NCI-H524 (cell line): ENCODE measurements around the gene CTDSP1.

ENCODE experiments used
- DNase-seq, 2 experiments: peaks; one replicate each; lab custom pipeline; 2025; lab: John Stamatoyannopoulos, UW

The CTDSP1 gene

GRCh38 chr2:218425531-218425930, 25.9 kb downstream of the CTDSP1 start:
- DNase-seq, result no peak

GRCh38 chr2:218427741-218428140, 28.1 kb downstream of the CTDSP1 start:
- DNase-seq, result no peak

- no peak for DNase-seq
Observed at GRCh38 chr2:218428846-218429558, 29.3 kb downstream of the CTDSP1 start.

- DNase-seq, result no peak
Observed at GRCh38 chr2:218429911-218430692, 30.4 kb downstream of the CTDSP1 start.

- DNase-seq, result no peak
Observed at GRCh38 chr2:218430721-218431120, 31.1 kb downstream of the CTDSP1 start.

- no peak for DNase-seq
Observed at GRCh38 chr2:218431878-218432277, 32.2 kb downstream of the CTDSP1 start.

- DNase-seq, result no peak
Observed at GRCh38 chr2:218432676-218433365, 33.2 kb downstream of the CTDSP1 start.

- DNase-seq, result no peak
Observed at GRCh38 chr2:218434456-218434855, 34.8 kb downstream of the CTDSP1 start.

- DNase-seq, result no peak
Observed at GRCh38 chr2:218435003-218435982, 35.6 kb downstream of the CTDSP1 start.

- no peak for DNase-seq
Observed at GRCh38 chr2:218436992-218437391, 37.3 kb downstream of the CTDSP1 start.

- DNase-seq, result no peak
Observed at GRCh38 chr2:218437969-218438368, 38.3 kb downstream of the CTDSP1 start.

GRCh38 chr2:218438596-218438995, 38.9 kb downstream of the CTDSP1 start:
- DNase-seq, result no peak

GRCh38 chr2:218444692-218445357, 45.2 kb downstream of the CTDSP1 start:
- DNase-seq, result no peak

- DNase-seq, result no peak
Observed at GRCh38 chr2:218445602-218446001, 45.9 kb downstream of the CTDSP1 start.

- DNase-seq, result no peak
Observed at GRCh38 chr2:218446547-218446946, 46.9 kb downstream of the CTDSP1 start.

GRCh38 chr2:218447072-218447471, 47.4 kb downstream of the CTDSP1 start:
- DNase-seq, result no peak

- DNase-seq, result no peak
Observed at GRCh38 chr2:218448934-218449333, 49.3 kb downstream of the CTDSP1 start.

- no peak for DNase-seq
Observed at GRCh38 chr2:218452079-218452478, 52.4 kb downstream of the CTDSP1 start.
